ENCODE data around the gene POLR1A. TPM values are rescaled to one million over a fixed set of nuclear protein-coding genes. Genes with fewer than 3 reads are reported as not detected.

Gene POLR1A
- total and polyA plus RNA-seq, 4 donors = 3.2 to 12.3 (median 6.1) TPM

DNA sequence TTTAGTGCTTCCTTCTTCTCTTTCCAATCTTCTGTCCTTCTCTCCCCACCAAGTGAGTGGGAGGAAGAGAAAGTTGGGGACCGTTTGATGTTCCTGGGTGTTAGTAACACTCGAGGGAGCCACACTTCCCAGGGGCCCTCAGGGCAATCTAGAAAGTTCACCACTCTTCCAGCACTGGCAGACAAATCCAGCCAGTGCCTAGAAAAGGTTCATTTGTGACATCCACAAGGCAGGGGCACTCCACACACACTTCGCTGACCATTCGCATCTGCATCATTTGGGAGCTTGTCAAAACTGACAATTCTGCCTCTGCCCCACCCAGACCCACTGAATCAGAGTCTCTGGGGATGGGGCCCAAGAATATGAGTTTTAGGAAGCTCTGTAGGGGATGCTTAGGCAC, 130.1 kb downstream of the POLR1A start:
- TF ChIP-seq, protein P1, sequence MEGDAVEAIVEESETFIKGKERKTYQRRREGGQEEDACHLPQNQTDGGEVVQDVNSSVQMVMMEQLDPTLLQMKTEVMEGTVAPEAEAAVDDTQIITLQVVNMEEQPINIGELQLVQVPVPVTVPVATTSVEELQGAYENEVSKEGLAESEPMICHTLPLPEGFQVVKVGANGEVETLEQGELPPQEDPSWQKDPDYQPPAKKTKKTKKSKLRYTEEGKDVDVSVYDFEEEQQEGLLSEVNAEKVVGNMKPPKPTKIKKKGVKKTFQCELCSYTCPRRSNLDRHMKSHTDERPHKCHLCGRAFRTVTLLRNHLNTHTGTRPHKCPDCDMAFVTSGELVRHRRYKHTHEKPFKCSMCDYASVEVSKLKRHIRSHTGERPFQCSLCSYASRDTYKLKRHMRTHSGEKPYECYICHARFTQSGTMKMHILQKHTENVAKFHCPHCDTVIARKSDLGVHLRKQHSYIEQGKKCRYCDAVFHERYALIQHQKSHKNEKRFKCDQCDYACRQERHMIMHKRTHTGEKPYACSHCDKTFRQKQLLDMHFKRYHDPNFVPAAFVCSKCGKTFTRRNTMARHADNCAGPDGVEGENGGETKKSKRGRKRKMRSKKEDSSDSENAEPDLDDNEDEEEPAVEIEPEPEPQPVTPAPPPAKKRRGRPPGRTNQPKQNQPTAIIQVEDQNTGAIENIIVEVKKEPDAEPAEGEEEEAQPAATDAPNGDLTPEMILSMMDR (IDR thresholded peaks at IDR 0.05; ENCODE audit: low read depth, low read length, missing input control) = no peak
- TF ChIP-seq JUND (IDR thresholded peaks at IDR 0.05) = no peak
- H3K4me3 ChIP-seq (ENCODE audit: low read depth in 1 of 3, low read length in 3 of 3) = no peak overlapping the region
- no peak for DNase-seq (ENCODE audit: low spot score)
- no peaks in the 10 kb centered on the region for H3K36me3 ChIP-seq (ENCODE audit: control insufficient read depth in 4 of 4, insufficient read depth in 3 of 4, low read depth in 1 of 4, low read length in 3 of 4)
- H3K9me3 ChIP-seq (ENCODE audit: control insufficient read depth in 4 of 4, low read length in 3 of 4) = no peaks in the 10 kb centered on the region
- peaks cover 0 to 12% (median 11%) of the 10 kb centered on the region in 4 donors for H3K4me1 ChIP-seq (ENCODE audit: control insufficient read depth in 4 of 4, insufficient read depth in 4 of 4, low read length in 3 of 4)
- 83% methylated on average over 4 of the region's 4 CpGs for WGBS
- H3K27ac ChIP-seq (ENCODE audit: low read depth in 1 of 2, low read length in 2 of 2) = no peak overlapping the region
- H3K27me3 ChIP-seq (ENCODE audit: control insufficient read depth in 4 of 4, insufficient read depth in 4 of 4, low read length in 3 of 4) = no peaks in the 10 kb centered on the region
- no peak overlapping the region for H3K9ac ChIP-seq (ENCODE audit: low read depth in 1 of 2, low read length in 2 of 2)

DNA sequence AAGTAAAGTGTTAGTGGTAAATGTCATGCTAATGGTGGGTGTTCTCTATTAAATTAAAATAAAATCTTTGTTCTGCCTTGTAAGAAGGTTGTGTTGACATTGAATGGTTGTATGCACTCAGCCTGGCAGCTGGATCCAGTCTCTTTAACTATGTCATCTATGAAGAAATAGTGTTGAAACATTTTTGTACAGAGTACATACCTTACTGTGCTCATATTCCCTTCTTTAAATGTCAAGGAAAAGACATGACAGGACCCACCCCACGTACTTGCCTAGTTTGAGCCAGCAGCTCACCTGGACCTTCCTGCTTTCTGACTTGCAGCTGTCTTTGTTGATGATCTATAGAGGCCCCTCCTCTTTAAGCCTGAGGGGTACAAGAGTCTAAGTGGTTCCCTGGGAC, 131.3 kb downstream of the POLR1A start:
- DNase-seq (ENCODE audit: low spot score) = no peak
- Histone ChIP-seq H3K4me3 (ENCODE audit: low read depth in 1 of 3, low read length in 3 of 3) (no peak overlapping the region), H3K9ac (ENCODE audit: low read depth in 1 of 2, low read length in 2 of 2) (no peak overlapping the region), H3K36me3 (ENCODE audit: control insufficient read depth in 4 of 4, insufficient read depth in 3 of 4, low read depth in 1 of 4, low read length in 3 of 4) (no peaks in the 10 kb centered on the region), H3K27me3 (ENCODE audit: control insufficient read depth in 4 of 4, insufficient read depth in 4 of 4, low read length in 3 of 4) (no peaks in the 10 kb centered on the region), H3K9me3 (ENCODE audit: control insufficient read depth in 4 of 4, low read length in 3 of 4) (no peaks in the 10 kb centered on the region), H3K27ac (ENCODE audit: low read depth in 1 of 2, low read length in 2 of 2) (no peak overlapping the region), H3K4me1 (ENCODE audit: control insufficient read depth in 4 of 4, insufficient read depth in 4 of 4, low read length in 3 of 4) (peaks cover 0 to 12% (median 11%) of the 10 kb centered on the region in 4 donors)
- TF ChIP-seq GABPA (IDR thresholded peaks at IDR 0.05 in 1 of 2, conservative IDR thresholded peaks at IDR 0.05 in 1 of 2) = no peak
- no peak for TF ChIP-seq YY1 (IDR thresholded peaks at IDR 0.05)
- TF ChIP-seq SP1 (IDR thresholded peaks at IDR 0.05) = no peak
- TF ChIP-seq, protein P2, sequence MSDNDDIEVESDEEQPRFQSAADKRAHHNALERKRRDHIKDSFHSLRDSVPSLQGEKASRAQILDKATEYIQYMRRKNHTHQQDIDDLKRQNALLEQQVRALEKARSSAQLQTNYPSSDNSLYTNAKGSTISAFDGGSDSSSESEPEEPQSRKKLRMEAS (IDR thresholded peaks at IDR 0.05) = no peak
- TF ChIP-seq, protein P1 (IDR thresholded peaks at IDR 0.05; ENCODE audit: low read depth, low read length, missing input control) = no peak
- no peak for TF ChIP-seq JUND (IDR thresholded peaks at IDR 0.05)
- no peak for TF ChIP-seq NR2F2 (IDR thresholded peaks at IDR 0.05)
- TF ChIP-seq HNF4G (IDR thresholded peaks at IDR 0.05) = no peak
- TF ChIP-seq FOXA1 (IDR thresholded peaks at IDR 0.05) = no peak
- TF ChIP-seq RXRA (IDR thresholded peaks at IDR 0.05) = no peak
- no peak for TF ChIP-seq HNF4A (conservative IDR thresholded peaks at IDR 0.05)
- TF ChIP-seq, protein P3, sequence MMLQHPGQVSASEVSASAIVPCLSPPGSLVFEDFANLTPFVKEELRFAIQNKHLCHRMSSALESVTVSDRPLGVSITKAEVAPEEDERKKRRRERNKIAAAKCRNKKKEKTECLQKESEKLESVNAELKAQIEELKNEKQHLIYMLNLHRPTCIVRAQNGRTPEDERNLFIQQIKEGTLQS (IDR thresholded peaks at IDR 0.05) = no peak
- no peak for TF ChIP-seq RAD21 (IDR thresholded peaks at IDR 0.05)
- no peak for TF ChIP-seq FOXA2 (IDR thresholded peaks at IDR 0.05)
- TF ChIP-seq, protein P4, sequence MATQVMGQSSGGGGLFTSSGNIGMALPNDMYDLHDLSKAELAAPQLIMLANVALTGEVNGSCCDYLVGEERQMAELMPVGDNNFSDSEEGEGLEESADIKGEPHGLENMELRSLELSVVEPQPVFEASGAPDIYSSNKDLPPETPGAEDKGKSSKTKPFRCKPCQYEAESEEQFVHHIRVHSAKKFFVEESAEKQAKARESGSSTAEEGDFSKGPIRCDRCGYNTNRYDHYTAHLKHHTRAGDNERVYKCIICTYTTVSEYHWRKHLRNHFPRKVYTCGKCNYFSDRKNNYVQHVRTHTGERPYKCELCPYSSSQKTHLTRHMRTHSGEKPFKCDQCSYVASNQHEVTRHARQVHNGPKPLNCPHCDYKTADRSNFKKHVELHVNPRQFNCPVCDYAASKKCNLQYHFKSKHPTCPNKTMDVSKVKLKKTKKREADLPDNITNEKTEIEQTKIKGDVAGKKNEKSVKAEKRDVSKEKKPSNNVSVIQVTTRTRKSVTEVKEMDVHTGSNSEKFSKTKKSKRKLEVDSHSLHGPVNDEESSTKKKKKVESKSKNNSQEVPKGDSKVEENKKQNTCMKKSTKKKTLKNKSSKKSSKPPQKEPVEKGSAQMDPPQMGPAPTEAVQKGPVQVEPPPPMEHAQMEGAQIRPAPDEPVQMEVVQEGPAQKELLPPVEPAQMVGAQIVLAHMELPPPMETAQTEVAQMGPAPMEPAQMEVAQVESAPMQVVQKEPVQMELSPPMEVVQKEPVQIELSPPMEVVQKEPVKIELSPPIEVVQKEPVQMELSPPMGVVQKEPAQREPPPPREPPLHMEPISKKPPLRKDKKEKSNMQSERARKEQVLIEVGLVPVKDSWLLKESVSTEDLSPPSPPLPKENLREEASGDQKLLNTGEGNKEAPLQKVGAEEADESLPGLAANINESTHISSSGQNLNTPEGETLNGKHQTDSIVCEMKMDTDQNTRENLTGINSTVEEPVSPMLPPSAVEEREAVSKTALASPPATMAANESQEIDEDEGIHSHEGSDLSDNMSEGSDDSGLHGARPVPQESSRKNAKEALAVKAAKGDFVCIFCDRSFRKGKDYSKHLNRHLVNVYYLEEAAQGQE (IDR thresholded peaks at IDR 0.05) = no peak
- TF ChIP-seq EGR1 (IDR thresholded peaks at IDR 0.05; ENCODE audit: low read depth in 2 of 2) = no peak
- WGBS = 95% methylated on average over 1 of the region's 1 CpG
